ENCODE data around the gene DNAJC30. TPM values are rescaled to one million over a fixed set of nuclear protein-coding genes. Genes with fewer than 3 reads are reported as not detected.

Gene DNAJC30
- total RNA-seq, 1 experiment from 2014 or later, result 12.4 TPM

Other genes starting within 250 kb of the DNAJC30 start
- gene FZD9, start 249.7 kb downstream of the DNAJC30 start, total RNA-seq (2014; rRNA removed; shearing (Covaris generic)), result not detected in 2 replicates
- 69.2 and 90.1 TPM in 2 replicates for gene BAZ1B, start 161.2 kb downstream of the DNAJC30 start, total RNA-seq (2014; rRNA removed; shearing (Covaris generic))
- gene BCL7B, start 125.8 kb downstream of the DNAJC30 start, total RNA-seq (2014; rRNA removed; shearing (Covaris generic)), result 43.6 and 57.5 TPM in 2 replicates
- 108 and 114 TPM in 2 replicates for gene TBL2, start 104.9 kb downstream of the DNAJC30 start, total RNA-seq (2014; rRNA removed; shearing (Covaris generic))
- not detected in 2 replicates for gene MLXIPL, start 58.9 kb downstream of the DNAJC30 start, total RNA-seq (2014; rRNA removed; shearing (Covaris generic))
- gene VPS37D, start 15.6 kb downstream of the DNAJC30 start, total RNA-seq (2014; rRNA removed; shearing (Covaris generic)), result 8.3 and 9.8 TPM in 2 replicates
- gene BUD23, start 144 bp upstream of the DNAJC30 start, total RNA-seq (2014; rRNA removed; shearing (Covaris generic)), result 203 and 204 TPM in 2 replicates
- gene STX1A, start 36.2 kb upstream of the DNAJC30 start, total RNA-seq (2014; rRNA removed; shearing (Covaris generic)), result 2.5 and 6.5 TPM in 2 replicates
- 34.2 and 41.1 TPM in 2 replicates for gene ABHD11, start 55.3 kb upstream of the DNAJC30 start, total RNA-seq (2014; rRNA removed; shearing (Covaris generic))
- gene CLDN3, start 86.8 kb upstream of the DNAJC30 start, total RNA-seq (2014; rRNA removed; shearing (Covaris generic)), result not detected in 2 replicates
- gene CLDN4, start 147.5 kb upstream of the DNAJC30 start, total RNA-seq (2014; rRNA removed; shearing (Covaris generic)), result 1.6 and 2.8 TPM in 2 replicates
- not detected in 2 replicates for gene METTL27, start 159.1 kb upstream of the DNAJC30 start, total RNA-seq (2014; rRNA removed; shearing (Covaris generic))
- gene TMEM270, start 177.7 kb upstream of the DNAJC30 start, total RNA-seq (2014; rRNA removed; shearing (Covaris generic)), result not detected in 2 replicates